HG03342 (cell line): Measurements from ENCODE around the gene IL17RD.

Experiments used
- ATAC-seq: cut with Tn5 transposase; IDR thresholded peaks from one replicate; pipeline ENCODE4 v1.9.1; 2021; ENCODE audit warnings: mild to moderate bottlenecking, moderate library complexity; ENCODE audit not compliant: unreplicated experiment

Gene IL17RD

DNA sequence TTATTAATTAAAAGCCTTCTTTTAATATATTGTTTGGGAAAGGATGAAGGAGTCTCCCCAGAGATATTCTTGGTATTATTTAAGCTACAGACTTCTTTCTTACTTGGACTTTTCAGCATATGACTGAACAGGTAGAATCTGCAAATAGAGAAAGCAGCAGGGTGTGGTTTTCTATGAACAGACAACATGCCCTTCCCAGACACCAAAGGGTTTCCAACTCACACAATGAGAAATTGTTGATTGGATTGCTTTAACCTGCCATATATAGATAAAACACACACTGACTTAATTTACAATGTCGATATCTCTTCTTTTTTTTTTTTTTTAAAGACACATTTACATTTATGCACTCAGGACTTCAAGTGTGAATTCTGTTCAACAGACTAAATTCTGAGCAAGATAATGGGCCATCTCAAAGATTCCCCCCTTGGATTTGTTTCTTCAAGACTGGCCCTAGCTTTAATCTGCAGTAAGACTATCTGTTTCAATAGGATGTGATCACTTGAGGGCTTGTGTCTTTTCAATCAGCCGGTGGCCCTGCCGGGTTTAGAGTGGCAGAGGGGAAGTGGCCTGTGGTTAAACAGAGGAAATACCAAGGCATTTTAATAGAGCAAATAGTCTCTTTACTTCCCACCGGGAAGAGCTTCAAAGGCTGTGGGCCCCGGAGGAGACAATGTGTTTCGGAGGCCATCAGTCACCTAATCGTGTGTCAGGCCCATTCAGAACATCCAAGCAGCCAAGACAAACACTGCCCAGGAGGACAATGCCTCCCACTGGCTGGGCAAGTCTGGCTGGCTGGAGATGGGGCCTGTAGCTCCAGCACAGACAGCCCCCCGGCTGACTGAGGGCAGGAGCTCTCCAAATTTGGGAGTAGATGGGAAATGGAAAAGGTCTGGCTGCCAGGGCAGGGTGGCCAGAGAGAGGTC, 6.1 kb downstream of the IL17RD start:
- no peak for ATAC-seq

DNA sequence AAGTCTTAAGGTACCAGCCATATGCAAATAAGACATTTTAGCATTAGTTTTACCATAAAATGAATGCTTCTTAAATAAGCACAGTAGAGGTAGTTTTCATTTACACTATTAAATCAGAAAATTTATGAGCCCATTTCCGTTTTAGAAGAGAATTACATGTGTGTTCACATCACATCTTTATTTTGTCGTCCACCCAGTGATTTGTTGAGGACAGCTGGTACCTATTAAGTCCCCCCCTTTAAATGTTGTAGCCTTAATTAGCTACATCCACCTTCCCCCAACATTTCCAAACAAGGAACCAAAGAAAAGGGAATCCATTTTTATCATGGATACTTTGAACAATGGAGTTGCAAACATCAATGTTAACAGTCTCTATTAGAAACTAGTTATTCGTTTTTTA, 6.8 kb downstream of the IL17RD start:
- ATAC-seq = no peak

DNA sequence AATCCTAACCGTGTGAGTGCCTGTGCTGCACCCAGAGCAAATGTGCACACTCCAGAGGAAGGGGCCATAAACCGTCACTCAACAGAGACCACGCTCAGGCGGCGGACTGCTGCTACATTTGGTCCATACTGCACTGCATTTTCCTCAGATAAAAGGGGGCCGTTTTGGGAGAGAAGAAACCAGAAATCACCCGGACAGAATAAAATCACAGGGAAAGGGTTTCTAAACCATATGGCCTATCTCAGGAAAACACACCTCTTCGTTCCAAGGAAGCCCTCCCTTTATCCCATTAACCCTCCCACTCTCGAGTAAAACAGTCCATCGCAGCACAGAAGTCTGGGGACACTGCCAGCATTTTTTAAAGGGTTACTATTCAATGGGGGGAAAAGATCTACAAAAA, 7.6 kb downstream of the IL17RD start:
- no peak for ATAC-seq

DNA sequence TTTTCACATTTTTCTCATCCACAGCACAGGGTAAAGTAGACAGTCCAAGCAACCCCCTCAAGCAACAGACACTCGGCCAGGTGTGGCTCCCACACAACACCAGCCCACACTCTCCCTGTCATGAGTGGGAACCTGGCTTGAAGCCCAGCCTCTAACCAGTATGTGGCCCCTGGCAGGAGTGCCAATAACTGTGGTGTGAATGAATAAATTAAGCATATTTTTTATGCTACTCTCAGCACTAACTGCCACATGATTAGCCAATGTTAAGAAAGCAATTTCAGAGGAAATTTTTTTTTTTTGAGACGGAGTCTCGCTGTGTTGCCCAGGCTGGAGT, 9.9 kb downstream of the IL17RD start:
- ATAC-seq = no peak

DNA sequence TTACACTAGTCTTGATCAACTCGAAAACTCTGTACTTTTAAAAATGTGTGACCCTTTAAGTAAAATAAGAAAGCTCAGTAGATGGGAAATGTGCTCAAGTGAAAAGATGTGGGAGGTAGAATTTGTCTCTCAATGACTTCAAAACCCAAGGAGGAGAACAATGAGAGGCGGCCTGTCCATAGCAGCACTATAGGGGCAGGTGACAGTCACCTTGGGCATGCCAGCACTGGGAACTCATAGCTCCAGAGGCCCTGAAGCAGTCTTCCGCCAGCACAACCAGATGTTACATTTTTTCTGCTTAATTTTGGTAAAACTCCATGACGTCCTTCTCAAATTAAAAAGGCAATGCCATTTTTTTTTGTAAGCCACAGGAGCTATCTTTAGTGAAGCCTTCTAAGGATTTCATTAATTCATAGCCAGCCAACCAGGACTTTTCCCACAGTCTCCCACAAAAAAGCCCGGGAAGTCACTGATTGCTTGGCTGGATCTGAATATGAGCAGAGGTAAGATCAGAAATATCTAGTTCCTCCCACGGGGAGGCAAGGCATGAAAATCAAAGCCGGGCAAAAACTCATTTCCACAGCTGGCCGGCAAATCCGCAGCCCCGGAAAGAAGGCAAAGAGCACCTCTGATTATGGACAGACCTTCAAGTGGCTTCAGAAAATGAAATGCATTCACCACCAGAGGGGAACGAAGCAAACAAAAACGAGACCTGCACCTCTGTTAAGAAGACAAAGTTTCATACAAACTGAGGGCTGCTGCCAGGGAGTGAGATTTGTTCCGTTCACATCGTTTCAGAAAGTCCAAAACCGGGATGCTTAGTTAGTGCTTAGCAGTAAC, 10.5 kb downstream of the IL17RD start:
- no peak for ATAC-seq

DNA sequence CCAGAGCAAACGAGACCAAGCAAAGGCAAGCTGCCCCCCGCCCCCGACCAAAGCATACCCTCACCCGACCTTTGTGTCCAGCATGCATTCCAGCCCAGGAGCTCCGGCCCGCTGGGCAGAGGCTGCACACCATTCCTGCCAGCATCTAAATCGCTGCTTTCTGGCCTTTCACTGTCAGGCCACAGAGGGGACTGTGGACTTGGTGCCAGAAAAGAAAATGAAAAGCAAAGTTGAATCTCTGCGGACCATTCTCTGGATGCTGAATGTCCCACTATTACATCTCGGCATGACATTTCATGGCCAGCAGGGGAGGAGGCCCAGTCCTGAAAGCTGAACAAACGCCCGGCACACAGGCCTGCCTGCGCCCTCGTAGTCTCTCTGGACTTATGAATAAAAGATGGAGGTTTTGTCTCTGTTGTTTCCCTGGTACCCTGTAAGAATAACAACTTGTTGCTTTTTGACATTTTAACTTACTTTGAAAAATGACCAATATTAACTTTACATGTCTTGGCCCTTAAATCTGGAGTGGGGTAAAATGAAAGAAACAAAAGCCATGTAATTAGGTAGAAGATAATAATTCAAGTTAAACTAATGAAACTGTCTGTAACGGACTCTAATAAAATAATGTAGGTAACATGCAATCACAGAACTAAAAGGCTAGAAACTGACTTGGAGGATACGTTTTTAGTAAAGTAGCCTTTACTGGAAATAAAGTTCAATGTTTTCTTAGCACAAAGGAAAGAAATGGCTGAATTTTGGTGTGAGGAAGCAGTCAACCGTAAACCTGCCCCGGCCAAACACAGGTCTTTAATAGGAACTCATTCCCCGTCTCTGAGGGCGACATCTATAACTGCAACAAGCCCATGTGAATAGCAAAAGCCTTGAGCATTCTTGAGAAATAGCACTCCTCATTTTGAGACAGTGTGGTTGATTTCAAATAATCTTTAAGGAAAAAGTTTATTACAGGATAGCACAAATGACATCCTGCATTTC, 12.7 kb downstream of the IL17RD start:
- no peak for ATAC-seq

DNA sequence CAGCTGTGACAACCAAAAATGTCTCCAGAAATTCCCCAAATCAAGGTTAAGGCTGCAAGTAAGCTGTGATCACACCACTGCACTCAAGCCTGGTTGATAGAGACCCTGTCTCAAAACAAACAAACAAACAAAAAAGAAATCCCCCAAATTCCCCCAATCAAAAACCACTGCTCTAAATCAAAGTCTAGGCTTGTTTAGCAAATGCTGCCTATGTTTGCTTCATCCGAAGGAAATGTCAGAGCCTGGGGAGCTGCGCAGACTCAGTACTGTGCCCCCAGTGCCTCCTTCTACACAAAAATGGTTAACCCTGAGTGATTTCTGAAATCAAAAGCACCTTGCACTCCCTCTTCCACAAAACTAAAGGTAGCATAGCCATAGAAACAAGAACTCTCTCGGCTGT, 13.4 kb downstream of the IL17RD start:
- no peak for ATAC-seq

DNA sequence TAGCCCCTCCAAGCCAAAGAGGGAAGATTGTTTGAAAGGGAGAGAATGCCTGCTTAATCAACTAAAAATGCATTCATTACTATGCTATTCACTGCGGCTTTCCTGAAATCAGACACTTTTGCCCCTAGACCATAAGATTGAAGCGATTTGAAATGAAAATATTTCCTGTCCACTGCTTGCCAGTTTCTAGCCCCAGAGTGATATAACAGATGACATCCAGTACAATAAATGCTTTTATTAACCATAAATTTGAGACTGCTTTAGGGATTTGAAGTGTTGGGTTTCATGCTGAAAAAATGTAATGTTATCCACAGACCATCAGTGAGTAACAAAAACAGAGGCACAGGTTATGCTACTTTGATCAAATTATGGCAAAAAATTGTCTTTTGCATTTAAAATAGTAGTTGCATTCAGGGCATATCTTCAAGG, 14.1 kb downstream of the IL17RD start:
- ATAC-seq = no peak

DNA sequence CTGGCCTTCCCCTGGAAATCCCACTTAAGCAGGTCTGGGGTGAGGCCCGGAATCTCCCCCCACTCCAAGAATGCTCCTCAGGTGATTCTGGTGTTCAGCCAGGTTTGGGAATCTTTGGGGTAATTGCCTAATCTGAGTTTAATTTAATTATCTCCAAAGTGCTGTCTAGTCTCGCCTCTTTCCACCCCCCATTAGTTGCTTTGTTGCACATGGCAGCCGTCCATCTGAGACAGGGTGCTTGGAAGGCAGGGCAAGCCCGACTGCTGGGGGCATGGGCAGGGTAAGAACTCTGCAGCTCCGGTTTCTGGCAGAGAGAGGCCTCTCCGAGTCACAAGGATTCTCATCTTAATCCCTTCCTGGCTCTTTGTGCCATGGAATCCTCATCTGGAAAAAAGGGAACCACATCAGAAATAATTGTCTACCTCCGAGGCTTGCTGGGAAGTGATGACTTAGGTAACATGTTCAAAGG, 15.0 kb downstream of the IL17RD start:
- no peak for ATAC-seq

DNA sequence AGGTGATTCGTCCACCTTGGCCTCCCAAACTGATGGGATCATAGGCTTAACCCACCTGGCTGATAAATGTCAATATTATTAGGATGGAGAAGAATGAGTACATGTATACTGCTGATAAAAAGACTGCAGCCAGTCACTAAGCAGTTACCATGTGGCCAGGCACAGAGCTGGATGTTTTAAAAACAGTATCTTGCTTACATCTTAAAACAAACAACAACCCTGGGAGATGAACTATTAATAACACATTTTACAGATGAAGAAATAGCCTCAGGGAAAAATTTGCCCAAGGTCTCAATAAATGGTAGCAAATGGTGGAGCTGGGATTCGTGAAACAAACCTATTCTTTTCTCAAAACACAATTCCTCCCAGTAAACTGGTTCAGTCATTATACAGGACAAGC, 18.1 kb downstream of the IL17RD start:
- no peak for ATAC-seq

DNA sequence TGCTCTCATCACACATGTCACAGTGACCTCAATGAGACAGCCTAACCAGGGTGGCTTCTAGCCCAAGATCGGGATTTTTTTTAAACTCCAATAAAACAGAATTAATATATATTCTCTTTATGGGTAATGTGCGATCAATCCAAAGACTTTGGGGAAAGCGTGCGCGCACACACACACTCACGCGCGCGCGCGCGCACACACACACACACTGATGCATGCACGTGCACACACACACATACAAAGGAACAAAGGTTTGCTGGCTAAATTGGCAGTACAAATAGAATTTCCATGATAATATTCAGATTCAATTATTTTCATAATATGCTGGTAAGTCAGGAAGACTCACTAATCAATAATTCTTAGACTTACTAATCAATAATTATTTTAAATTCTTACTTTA, 19.3 kb downstream of the IL17RD start:
- no peak for ATAC-seq

DNA sequence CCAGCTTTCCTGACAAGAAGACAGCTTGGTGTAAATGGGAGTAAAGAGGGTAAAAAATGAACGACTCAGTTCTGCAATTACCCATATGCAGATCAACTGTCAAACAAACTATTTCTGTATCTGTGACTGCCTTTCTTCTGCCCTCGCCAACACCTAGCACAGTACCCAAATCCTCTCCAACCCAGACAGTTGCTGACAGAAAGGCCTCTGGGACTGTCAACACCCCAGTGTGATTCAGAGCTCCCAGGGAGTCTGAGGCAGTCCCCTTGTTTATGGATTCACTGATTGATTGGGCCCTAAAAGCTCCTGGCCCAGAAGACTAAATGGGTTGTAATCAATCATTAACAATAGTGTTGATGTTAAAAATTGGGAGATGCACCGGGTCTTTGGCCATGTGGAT, 20.2 kb downstream of the IL17RD start:
- ATAC-seq = no peak

DNA sequence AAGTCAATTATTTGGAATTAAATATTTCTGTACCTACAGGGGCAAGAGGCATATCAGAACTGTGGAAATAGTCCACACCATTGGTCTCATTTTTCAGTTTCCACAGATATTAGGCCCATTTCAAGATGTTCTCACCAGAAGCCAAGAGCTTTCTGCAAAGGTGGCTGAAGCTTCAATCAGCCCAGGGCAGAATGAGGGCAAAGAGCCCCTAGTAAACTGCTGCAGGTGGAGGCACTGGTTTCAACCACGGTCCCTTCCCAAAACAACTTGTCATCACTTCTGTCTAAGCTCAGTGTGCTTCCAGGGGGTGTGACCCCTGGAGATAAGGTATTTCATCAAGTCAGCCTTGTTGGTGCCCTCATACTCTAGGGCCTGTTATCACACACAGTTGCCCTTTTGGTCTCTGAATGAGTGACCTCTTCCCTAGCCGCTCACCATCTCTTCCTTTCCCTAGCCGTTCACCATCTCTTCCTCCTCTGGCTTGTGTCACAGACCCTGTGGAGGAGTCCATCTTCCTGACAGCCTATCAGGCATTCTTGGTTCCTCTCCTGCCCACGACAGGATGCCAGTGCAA, 21.2 kb downstream of the IL17RD start:
- ATAC-seq = no peak

DNA sequence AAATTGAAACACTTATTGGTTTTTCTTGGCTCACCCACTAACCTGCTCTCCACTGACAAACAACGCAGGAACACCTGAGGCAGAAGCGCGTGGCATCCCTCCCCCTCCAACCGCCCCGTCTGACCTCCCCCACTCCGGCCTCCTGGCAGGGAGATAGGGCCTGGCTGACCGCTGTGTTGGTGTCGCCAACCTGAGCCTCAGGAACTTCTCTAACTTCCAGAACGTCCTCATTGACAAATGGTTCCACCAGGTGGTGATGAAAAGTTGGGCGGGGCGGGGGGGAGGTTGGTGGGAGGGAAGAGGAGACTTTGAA, 22.8 kb downstream of the IL17RD start:
- no peak for ATAC-seq

DNA sequence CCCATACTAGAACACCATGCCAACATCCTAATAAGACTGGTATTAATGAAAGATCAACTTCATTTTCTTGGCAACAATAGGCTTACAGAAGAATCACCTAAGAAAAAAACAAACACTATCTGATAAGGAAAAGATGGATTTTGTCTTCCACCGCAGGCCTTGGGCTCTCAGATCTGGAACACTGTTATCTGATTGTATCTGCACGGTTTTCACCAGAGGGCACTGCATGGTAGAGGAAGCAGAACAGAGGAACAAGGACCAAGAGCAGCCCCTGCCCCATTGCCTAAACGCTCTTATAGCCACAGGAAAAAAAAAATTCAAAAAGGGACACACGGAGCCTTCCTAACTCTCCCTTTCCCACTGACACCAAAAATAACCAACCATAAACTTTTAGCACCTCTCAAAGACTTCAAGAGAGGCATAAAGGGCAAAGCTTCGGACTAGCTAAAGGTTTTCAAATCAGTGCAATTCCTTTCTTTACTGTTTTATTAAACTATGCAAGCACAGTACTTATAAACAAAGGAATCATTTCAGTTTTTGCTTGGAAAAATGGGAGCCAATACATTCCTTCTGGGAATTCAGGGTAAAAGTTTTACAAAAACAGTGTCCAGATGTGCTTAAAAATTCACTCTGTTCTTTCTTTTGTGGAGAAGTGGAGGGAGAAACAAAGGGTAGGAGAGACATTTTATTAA, 23.3 kb downstream of the IL17RD start:
- ATAC-seq = no peak

DNA sequence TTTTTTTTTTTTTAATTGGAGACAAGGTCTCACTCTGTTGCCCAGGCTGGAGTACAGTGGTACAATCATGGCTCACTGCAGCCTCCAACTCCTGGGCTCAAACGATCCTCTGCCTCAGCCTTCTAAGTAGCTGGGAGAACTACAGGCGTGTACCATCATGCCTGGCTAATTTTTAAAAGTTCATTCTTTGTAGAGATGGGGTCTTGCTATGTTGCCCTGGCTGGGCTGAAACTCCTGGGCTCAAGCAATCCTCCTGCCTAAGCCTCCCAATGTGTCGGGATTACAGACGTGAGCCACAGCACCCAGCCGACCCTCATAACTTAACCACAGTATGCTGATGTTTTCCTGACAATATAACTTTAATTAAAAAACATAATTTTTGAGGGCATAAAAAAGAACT, 24.3 kb downstream of the IL17RD start:
- no peak for ATAC-seq

DNA sequence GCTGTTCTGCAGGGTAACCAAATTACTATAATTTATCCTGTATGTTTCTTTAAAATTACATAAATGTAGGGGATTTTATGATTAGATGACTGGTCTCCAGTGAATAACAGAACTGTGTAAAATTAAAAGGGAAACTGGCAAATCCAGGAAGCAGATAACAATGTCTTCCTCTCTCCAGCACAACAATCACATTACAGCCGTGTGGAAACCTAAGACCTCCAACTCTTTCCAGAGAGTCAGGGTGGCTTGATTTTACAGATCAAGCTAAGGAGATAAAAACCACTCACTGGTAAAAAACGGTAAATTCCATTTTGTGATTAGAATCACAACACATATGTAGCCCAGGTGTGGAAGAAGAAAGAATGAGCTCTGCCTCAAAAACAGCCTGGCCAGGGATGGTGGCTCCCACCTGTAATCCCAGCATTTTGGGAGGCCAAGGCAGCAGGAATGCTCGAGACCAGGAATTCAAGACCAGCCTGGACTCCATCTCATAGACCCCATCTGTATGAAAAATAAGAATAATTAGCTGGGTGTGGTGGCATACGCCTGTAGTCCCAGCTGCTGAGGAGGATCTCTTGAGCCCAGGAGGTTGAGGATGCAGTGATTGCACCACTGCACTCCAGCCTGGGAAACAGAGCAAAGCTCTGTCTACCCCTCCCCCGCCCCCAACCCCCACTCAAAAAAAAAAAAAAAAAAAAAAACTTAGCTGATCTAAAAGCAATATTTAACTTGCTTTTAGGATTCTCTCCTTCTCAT, 29.0 kb downstream of the IL17RD start:
- no peak for ATAC-seq

DNA sequence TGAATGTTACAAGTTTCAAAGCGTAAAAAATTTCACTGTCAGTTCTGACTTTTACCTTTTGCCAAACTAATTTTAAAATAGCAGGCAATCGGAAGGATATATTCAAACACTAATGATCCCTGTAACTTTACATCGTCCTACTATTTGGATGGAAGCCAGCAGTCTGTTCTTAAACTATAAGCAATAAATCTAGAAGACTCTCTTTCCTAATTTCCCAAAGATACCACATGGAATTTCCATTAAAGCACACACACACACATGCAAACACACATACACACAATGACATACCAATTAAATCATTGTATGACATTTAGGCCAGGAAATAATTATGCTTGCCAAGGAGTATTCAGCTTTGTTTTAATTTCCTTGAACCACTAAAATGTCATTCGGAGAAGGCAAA, 32.0 kb downstream of the IL17RD start:
- ATAC-seq = no peak

DNA sequence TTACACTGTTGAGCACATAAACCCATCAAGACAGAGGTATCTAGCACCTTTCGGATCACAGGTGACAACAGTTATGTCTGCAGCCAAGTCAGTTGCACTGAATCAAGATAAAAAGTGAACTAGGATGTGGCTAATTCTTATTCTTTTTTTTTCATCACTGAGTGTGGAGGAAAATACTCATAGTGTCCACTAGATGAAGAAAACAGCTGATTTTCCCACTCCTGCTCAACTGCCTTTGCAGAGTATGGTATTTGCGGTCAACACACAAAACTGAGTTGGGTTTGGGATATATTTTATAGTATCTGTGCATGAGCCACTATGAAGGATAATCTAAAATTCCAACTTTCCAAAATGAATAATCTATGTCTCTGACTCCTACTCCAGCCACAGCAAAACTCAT, 32.5 kb downstream of the IL17RD start:
- no peak for ATAC-seq
